ENCODE measurements around the gene OTX1.
"Not testable (repeated sequence)": the region's sequence is repeated elsewhere in the genome, so short reads cannot be mapped to it uniquely, and the experiment has no call there.

The OTX1 gene

DNA sequence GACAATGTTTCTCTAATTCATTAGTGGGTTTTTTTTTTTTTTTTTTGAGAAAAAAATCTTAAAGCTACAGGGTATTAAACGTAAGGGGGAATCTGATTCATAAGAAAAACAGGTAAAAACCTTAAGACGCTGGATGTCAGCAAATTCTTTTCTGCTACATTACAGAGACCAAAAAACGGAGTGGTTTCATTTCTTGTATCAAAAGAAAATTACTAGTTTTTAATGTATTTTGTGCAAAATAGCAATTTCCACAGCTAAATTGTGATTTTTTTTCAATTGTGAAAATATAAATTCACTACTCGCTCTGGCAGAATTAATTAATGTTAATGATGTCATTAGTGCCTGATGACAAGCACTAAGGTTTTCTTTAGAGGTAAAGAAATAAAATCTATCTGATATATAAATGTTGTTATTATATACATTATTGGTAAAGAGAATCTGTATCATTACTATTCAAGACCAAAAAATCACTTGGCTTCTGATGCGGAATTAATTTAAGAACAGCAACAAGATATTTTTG is 9.9 kb downstream of the OTX1 start:
- H3K9ac ChIP-seq (ENCODE audit: low read length), result no peak overlapping the region
- H3K4me1 ChIP-seq (ENCODE audit: control insufficient read depth, insufficient read depth, low read length), result peaks cover 25% of the 10 kb centered on the region
- H3K9me3 ChIP-seq (ENCODE audit: control insufficient read depth, insufficient read depth, low read depth, low read length), result no peaks in the 10 kb centered on the region
- H3K36me3 ChIP-seq (ENCODE audit: control insufficient read depth, insufficient read depth, low read length), result no peaks in the 10 kb centered on the region
- H3K27ac ChIP-seq (ENCODE audit: low read depth, low read length), result no peak overlapping the region
- no peak overlapping the region for H3K4me3 ChIP-seq (ENCODE audit: low read depth, low read length)
- peaks cover 100% of the 10 kb centered on the region for H3K27me3 ChIP-seq (ENCODE audit: control insufficient read depth, insufficient read depth, low read length)

DNA sequence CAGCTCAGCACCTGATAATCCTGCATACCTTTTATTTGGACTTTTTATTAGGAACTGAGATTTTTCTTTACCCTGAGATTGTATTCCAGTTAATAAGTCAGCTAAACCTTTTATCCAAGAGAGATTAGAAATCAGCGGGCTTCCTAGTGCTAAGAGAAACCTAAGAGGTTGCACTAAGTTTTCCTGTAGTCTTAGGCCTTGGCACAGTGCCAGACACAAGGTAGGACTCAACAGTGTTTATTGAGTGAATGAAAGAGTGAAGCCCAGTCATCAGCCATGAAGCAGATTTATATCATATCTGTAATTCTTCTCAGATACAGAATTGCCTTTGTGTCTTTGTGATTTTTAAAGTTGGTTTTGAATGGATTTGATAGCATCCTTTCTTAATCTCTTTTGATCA is 13.6 kb downstream of the OTX1 start:
- Histone ChIP-seq H3K4me3 (ENCODE audit: low read depth, low read length) (no peak overlapping the region), H3K27me3 (ENCODE audit: control insufficient read depth, insufficient read depth, low read length) (peaks cover 95% of the 10 kb centered on the region), H3K27ac (ENCODE audit: low read depth, low read length) (no peak overlapping the region), H3K9ac (ENCODE audit: low read length) (no peak overlapping the region), H3K36me3 (ENCODE audit: control insufficient read depth, insufficient read depth, low read length) (no peaks in the 10 kb centered on the region), H3K9me3 (ENCODE audit: control insufficient read depth, insufficient read depth, low read depth, low read length) (no peaks in the 10 kb centered on the region), H3K4me1 (ENCODE audit: control insufficient read depth, insufficient read depth, low read length) (peaks cover 3% of the 10 kb centered on the region)

DNA sequence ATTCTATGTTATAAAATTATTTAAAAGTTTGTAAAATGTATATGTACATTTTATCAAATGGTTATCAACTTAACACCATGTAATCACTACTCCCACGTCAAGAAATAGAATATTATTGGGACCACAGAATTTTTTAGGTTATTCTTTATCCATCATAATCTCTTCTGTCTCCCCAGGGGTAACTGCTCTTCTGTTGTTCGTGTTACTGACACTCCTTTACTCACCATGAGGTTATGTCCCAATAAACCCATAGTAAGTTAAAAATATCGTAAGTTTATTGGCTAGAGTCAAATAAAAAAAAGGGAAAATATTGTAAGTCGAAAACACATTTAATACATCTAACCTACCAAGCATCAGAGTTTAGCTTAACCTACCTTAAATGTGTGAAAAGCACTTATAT is 14.0 kb downstream of the OTX1 start:
- Histone ChIP-seq H3K27me3 (ENCODE audit: control insufficient read depth, insufficient read depth, low read length) (peaks cover 95% of the 10 kb centered on the region), H3K36me3 (ENCODE audit: control insufficient read depth, insufficient read depth, low read length) (no peaks in the 10 kb centered on the region), H3K4me3 (ENCODE audit: low read depth, low read length) (no peak overlapping the region), H3K4me1 (ENCODE audit: control insufficient read depth, insufficient read depth, low read length) (peaks cover 3% of the 10 kb centered on the region), H3K27ac (ENCODE audit: low read depth, low read length) (no peak overlapping the region), H3K9ac (ENCODE audit: low read length) (no peak overlapping the region), H3K9me3 (ENCODE audit: control insufficient read depth, insufficient read depth, low read depth, low read length) (no peaks in the 10 kb centered on the region)

DNA sequence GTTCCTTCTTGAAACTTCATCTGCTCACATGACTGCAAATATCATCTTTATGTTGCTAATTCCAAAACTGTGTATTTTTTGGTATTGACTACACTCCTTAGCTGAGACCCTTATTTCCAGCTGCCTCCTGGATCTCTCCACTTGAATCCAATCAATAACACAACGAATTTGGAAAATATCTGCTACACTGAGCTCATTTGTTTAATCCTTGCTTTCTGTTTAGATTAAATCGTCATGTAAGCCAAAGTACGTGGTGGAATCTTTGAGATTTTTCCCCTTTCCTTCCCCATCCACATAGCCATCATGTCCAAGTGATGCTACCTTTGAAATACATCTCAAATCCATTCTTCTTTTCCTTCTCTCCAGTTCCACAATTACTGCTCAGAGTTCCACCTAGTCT is 15.6 kb downstream of the OTX1 start:
- Histone ChIP-seq H3K27me3 (ENCODE audit: control insufficient read depth, insufficient read depth, low read length) (peaks cover 84% of the 10 kb centered on the region), H3K4me3 (ENCODE audit: low read depth, low read length) (no peak overlapping the region), H3K27ac (ENCODE audit: low read depth, low read length) (no peak overlapping the region), H3K4me1 (ENCODE audit: control insufficient read depth, insufficient read depth, low read length) (no peaks in the 10 kb centered on the region), H3K36me3 (ENCODE audit: control insufficient read depth, insufficient read depth, low read length) (no peaks in the 10 kb centered on the region), H3K9ac (ENCODE audit: low read length) (no peak overlapping the region), H3K9me3 (ENCODE audit: control insufficient read depth, insufficient read depth, low read depth, low read length) (no peaks in the 10 kb centered on the region)

DNA sequence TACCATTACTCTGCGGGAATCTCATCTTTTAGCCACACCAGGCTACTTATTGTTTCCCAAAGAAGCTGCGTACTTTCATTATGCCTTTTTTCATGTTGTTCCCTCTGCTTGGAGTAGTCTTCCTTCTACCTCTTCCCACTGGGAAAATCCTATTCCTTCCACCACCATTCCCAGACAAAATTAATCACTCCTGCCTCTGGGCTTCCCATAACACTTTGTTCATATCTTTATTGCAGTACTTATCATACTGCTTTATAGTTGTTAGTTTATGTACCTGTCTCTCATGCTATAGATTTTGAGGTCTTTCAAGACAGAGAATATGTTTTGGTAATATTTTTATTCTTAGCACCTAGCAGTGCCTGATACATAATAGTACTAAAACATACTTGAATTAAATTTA is 16.2 kb downstream of the OTX1 start:
- H3K4me3 ChIP-seq (ENCODE audit: low read depth, low read length), result no peak overlapping the region
- H3K9ac ChIP-seq (ENCODE audit: low read length), result no peak overlapping the region
- no peaks in the 10 kb centered on the region for H3K36me3 ChIP-seq (ENCODE audit: control insufficient read depth, insufficient read depth, low read length)
- H3K9me3 ChIP-seq (ENCODE audit: control insufficient read depth, insufficient read depth, low read depth, low read length), result no peaks in the 10 kb centered on the region
- peaks cover 78% of the 10 kb centered on the region for H3K27me3 ChIP-seq (ENCODE audit: control insufficient read depth, insufficient read depth, low read length)
- no peak overlapping the region for H3K27ac ChIP-seq (ENCODE audit: low read depth, low read length)
- H3K4me1 ChIP-seq (ENCODE audit: control insufficient read depth, insufficient read depth, low read length), result no peaks in the 10 kb centered on the region

DNA sequence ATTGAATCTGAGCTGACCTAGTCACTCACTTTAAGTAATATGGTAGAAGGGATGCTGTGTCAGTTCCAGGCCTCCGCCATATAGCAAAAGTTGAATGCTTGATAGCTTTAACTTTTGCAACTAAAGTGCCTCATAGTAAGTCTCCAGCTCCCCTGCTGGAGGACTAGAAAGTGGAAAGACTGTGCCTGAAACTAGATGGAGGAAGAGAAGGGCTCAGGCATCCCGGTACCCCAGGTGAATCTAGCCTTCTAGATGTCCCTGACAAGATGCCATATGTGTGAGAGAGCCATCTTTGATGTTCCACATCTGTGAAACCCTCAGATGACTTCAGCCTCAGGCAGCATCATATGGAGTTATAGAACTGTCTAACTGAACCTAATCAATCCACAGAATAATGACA is 21.0 kb downstream of the OTX1 start:
- Histone ChIP-seq H3K9me3 (ENCODE audit: control insufficient read depth, insufficient read depth, low read depth, low read length) (no peaks in the 10 kb centered on the region), H3K27ac (ENCODE audit: low read depth, low read length) (no peak overlapping the region), H3K4me3 (ENCODE audit: low read depth, low read length) (no peak overlapping the region), H3K27me3 (ENCODE audit: control insufficient read depth, insufficient read depth, low read length) (peaks cover 30% of the 10 kb centered on the region; the same call in 1 of the 2 replicates), H3K4me1 (ENCODE audit: control insufficient read depth, insufficient read depth, low read length) (no peaks in the 10 kb centered on the region), H3K9ac (ENCODE audit: low read length) (no peak overlapping the region), H3K36me3 (ENCODE audit: control insufficient read depth, insufficient read depth, low read length) (no peaks in the 10 kb centered on the region)

DNA sequence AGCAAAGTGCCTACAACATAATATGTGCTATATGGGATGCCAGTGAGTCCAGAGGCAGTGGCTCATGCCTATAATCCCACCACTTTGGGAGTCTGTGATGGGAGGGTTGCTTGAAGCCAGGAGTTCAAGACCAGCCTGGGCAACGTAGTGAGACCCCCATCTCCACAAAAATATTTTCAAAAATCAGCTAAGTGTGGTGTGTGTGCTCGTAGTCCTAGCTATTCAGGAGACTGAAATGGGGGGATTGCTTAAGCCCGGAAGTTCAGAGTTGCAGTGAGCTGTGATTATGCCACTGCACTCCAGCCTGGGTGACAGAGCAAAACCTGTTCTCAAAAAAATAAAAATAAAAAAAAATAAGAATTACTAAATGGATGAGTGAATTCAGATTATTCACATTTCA is 23.4 kb downstream of the OTX1 start:
- H3K9me3 ChIP-seq (ENCODE audit: control insufficient read depth, insufficient read depth, low read depth, low read length), result no peaks in the 10 kb centered on the region
- H3K36me3 ChIP-seq (ENCODE audit: control insufficient read depth, insufficient read depth, low read length), result no peaks in the 10 kb centered on the region
- peaks cover 12% of the 10 kb centered on the region; the same call in 1 of the 2 replicates for H3K27me3 ChIP-seq (ENCODE audit: control insufficient read depth, insufficient read depth, low read length)
- no peak overlapping the region for H3K27ac ChIP-seq (ENCODE audit: low read depth, low read length)
- no peak overlapping the region for H3K9ac ChIP-seq (ENCODE audit: low read length)
- H3K4me3 ChIP-seq (ENCODE audit: low read depth, low read length), result no peak overlapping the region
- no peaks in the 10 kb centered on the region for H3K4me1 ChIP-seq (ENCODE audit: control insufficient read depth, insufficient read depth, low read length)

DNA sequence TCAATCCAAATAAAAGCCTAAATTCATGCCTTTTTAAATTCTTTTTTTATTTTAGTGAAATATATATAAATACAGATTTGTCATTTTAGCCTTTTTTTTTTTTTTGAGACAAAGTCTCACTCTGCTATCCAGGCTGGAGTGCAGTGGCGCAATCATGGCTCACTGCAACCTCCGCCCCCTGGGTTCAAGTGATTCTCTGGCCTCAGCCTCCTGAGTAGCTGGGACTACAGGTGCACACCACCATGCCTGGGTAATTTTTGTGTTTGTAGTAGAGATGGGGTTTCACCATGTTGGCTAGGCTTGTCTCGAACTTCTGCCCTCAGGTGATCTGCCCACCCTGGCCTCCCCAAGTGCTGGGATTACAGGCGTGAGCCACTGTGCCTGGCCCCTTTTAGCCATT is 23.8 kb downstream of the OTX1 start:
- H3K4me1 ChIP-seq (ENCODE audit: control insufficient read depth, insufficient read depth, low read length); H3K36me3 ChIP-seq (ENCODE audit: control insufficient read depth, insufficient read depth, low read length); H3K4me3 ChIP-seq (ENCODE audit: low read depth, low read length); H3K27me3 ChIP-seq (ENCODE audit: control insufficient read depth, insufficient read depth, low read length); H3K9me3 ChIP-seq (ENCODE audit: control insufficient read depth, insufficient read depth, low read depth, low read length); H3K9ac ChIP-seq (ENCODE audit: low read length); H3K27ac ChIP-seq (ENCODE audit: low read depth, low read length): not testable (repeated sequence)

DNA sequence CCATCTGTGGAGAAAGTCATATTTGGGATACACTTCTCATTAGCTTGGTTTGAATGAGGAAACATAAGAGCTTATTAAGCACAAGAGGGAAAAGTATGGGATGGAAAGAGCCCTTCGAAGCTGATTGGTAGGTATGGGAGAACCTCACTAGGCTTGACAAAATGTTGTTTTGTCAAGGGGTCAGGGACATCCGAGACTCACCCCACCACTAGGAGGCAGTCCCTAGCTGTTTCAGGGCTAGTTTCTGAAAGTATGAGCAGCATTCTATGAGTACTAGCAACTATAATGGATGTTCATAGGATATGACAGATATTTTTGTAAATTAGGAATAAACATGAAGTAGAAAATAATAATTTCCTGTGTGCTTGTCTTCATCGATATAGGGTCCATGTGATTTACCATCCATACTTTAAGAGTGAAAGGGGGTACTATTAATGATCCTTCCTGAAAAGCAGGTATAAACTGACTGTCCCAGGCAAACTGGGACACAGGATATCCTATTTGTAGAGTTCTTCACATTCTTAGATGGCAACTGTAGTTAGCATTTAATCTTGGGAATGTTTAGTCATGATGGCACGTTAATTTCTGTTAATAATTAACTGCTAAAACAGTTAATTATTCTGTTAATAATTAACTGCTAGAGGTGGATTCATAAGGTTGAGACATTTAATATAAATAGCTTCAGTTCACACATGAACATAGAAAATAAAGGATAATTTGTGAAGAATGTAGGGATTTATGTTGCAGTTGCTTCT is 28.4 kb downstream of the OTX1 start:
- Histone ChIP-seq H3K4me3 (ENCODE audit: low read depth, low read length) (no peak overlapping the region), H3K9me3 (ENCODE audit: control insufficient read depth, insufficient read depth, low read depth, low read length) (no peaks in the 10 kb centered on the region), H3K36me3 (ENCODE audit: control insufficient read depth, insufficient read depth, low read length) (no peaks in the 10 kb centered on the region), H3K9ac (ENCODE audit: low read length) (no peak overlapping the region), H3K4me1 (ENCODE audit: control insufficient read depth, insufficient read depth, low read length) (no peaks in the 10 kb centered on the region), H3K27me3 (ENCODE audit: control insufficient read depth, insufficient read depth, low read length) (no peaks in the 10 kb centered on the region), H3K27ac (ENCODE audit: low read depth, low read length) (no peak overlapping the region)

DNA sequence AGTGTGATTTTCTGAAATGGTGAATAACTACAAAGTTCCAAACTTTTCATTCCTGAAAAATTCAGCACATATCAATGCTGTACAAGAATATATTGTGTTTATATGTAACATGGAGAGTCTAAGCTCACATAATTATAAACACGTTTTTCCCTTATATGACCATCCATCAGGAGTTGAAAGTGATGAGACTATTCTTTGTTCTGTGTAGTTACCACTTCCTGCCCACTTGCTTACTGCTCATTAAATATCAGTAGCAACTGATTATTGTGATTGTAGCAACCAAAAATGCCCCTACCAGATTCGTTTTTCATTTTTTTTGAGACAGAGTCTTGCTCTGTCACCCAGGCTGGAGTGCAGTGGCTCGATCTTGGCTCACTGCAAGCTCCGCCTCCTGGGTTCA is 30.8 kb downstream of the OTX1 start:
- Histone ChIP-seq H3K4me3 (ENCODE audit: low read depth, low read length) (no peak overlapping the region), H3K27ac (ENCODE audit: low read depth, low read length) (no peak overlapping the region), H3K9ac (ENCODE audit: low read length) (no peak overlapping the region), H3K36me3 (ENCODE audit: control insufficient read depth, insufficient read depth, low read length) (no peaks in the 10 kb centered on the region), H3K4me1 (ENCODE audit: control insufficient read depth, insufficient read depth, low read length) (no peaks in the 10 kb centered on the region), H3K9me3 (ENCODE audit: control insufficient read depth, insufficient read depth, low read depth, low read length) (no peaks in the 10 kb centered on the region), H3K27me3 (ENCODE audit: control insufficient read depth, insufficient read depth, low read length) (no peaks in the 10 kb centered on the region)

DNA sequence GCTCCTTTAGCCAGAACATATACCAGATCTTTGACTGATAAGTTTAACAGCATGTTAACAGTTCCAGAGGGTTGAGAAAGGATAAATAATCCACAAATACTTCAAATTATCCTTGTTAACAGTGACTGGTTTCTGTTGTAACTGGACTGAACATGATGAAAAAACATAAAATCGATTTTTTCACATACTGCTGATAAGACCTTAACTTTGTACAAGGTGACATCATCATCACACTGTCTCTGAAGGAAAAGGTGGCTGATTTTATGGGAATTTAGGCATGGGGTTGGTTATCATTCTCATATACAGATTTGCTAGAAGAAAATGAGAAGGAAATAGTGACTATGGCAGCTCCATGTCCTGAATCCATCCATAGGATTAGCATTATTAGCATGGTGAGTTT is 36.1 kb downstream of the OTX1 start:
- no peaks in the 10 kb centered on the region for H3K4me1 ChIP-seq (ENCODE audit: control insufficient read depth, insufficient read depth, low read length)
- H3K9me3 ChIP-seq (ENCODE audit: control insufficient read depth, insufficient read depth, low read depth, low read length), result no peaks in the 10 kb centered on the region
- no peaks in the 10 kb centered on the region for H3K36me3 ChIP-seq (ENCODE audit: control insufficient read depth, insufficient read depth, low read length)
- H3K9ac ChIP-seq (ENCODE audit: low read length), result no peak overlapping the region
- H3K27me3 ChIP-seq (ENCODE audit: control insufficient read depth, insufficient read depth, low read length), result no peaks in the 10 kb centered on the region
- no peak overlapping the region for H3K4me3 ChIP-seq (ENCODE audit: low read depth, low read length)
- no peak overlapping the region for H3K27ac ChIP-seq (ENCODE audit: low read depth, low read length)
